ENCODE measurements around the gene MTHFSD.

MTHFSD gene

GRCh38 chr16:86485746-86486145, 69.3 kb downstream of the MTHFSD start:
- no peak overlapping the region for H3K27ac ChIP-seq
- no peak for TF ChIP-seq CTCF (conservative IDR thresholded peaks at IDR 0.05)
- TF ChIP-seq ZFX (IDR thresholded peaks at IDR 0.05), result no peak

DNA sequence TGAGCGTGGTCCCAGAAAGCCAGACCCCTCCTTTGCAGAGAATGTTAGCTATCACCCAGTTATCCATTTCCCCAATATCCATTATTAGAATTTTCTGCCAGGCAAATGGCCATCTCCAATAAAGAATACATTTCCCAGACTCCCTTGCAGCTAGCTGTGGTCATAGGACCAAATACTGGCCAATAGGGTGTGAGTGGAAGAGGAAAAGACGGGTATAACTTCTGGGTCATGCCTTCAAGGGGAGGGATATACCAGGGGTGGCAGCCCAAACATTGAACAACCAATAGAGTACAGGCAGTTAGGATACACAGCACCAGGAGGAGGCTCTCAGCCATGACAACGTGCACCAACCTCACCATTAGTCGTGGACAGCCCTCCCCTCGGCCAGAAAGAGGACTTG, 70.8 kb downstream of the MTHFSD start:
- TF ChIP-seq CTCF (conservative IDR thresholded peaks at IDR 0.05) (no peak), ZFX (IDR thresholded peaks at IDR 0.05) (no peak)
- H3K27ac ChIP-seq, result no peak overlapping the region

GRCh38 chr16:86481607-86482006, 73.4 kb downstream of the MTHFSD start:
- no peak for TF ChIP-seq ZFX (IDR thresholded peaks at IDR 0.05)
- TF ChIP-seq CTCF (conservative IDR thresholded peaks at IDR 0.05), result no peak
- H3K27ac ChIP-seq, result no peak overlapping the region

GRCh38 chr16:86480444-86480843, 74.6 kb downstream of the MTHFSD start:
- H3K27ac ChIP-seq, result no peak overlapping the region
- no peak for TF ChIP-seq ZFX (IDR thresholded peaks at IDR 0.05)
- no peak for TF ChIP-seq CTCF (conservative IDR thresholded peaks at IDR 0.05)
